NT2/D1 (cell line): ENCODE data around the gene ABTB2.

ENCODE experiments used
- SUZ12 ChIP-seq: IDR thresholded peaks from 2 replicates; pipeline ENCODE4 v1.6.1; 2011; ENCODE audit not compliant: insufficient read length, insufficient read depth; ENCODE audit errors: extremely low read depth
- YY1 ChIP-seq: IDR thresholded peaks from 2 replicates; pipeline ENCODE4 v1.6.1; 2011; ENCODE audit not compliant: insufficient read length, insufficient read depth

DNA sequence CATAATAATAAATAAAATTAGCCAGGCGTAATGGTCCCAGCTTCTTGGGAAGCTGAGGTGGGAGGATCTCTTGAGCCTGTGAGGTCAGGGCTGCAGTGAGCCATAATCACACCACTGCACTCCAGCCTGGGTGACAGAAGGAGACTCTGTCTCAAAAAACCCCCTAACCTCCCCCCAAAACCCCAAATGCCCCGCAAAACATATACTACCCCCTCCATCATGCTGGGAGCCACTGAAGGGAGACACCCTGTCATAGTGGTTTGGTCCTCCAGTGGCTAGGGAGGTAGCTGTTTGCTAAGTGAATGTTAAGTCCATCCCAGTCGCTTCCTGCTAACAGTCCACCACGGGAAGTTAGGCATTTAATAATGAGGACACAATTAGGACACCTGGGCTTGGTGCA is 125.0 kb downstream of the ABTB2 start:
- TF ChIP-seq SUZ12, result no peak
- no peak for TF ChIP-seq YY1
